ENCODE measurements around the gene LAMA2. TPM values are rescaled to one million over a fixed set of nuclear protein-coding genes. Genes with fewer than 3 reads are reported as not detected.

The LAMA2 gene
- total RNA-seq, 1 donor from 2014 or later = 0.58 TPM

DNA sequence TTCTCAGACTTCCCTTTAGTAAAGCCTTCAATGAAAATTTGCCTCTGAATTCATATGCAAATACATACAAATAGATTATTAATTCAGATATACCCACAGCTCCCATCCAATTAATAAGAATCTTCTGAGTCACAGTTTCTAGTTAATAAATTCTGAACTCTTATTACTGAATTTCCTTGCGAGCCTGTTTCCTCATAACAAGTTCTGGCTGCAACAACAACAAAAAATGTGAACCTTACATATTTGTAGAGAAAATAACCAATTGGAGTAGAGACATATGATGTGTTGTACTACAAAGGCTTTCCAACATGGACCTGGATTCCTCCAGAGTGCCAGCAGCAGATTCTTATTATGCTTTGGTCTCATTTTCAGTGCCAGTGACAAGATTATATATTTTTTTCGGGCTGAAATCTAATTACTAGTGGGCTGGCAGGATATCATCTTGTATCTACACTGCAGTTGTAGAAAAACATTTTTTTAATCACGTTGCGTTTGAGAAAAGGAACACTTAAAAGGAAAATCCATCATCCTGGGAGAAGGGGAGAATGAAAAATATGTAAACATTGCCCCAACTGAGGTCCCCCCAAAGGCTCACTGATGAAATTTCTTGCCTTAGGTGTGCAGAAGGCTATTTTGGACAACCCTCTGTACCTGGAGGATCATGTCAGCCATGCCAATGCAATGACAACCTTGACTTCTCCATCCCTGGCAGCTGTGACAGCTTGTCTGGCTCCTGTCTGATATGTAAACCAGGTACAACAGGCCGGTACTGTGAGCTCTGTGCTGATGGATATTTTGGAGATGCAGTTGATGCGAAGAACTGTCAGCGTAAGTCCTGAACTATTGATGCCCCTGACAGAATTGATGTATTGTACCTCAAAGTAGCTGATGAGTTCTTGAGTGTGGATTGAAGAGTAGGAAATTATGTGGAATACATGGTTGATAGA is 404.6 kb downstream of the LAMA2 start:
- no peak for DNase-seq (ENCODE audit: extremely low read depth, low read depth, low spot score)

DNA sequence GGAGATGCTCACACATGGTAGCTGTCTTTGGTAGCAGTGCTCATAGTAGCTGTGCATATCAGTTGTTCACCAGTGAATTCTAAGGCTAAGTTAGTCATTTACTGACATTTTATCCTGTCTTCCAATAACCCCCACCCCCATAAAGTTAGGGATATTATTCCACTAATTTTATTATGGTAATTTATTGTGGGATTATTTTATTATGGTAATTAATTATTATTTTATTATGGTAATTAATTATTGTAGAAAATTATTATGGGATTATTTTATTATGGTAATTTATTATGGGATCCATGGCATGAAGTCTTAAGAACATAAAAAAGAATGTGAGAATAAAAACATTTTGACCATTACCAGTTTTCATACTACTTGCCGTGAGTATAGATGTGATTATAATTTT is 406.5 kb downstream of the LAMA2 start:
- DNase-seq (ENCODE audit: extremely low read depth, low read depth, low spot score) = no peak

DNA sequence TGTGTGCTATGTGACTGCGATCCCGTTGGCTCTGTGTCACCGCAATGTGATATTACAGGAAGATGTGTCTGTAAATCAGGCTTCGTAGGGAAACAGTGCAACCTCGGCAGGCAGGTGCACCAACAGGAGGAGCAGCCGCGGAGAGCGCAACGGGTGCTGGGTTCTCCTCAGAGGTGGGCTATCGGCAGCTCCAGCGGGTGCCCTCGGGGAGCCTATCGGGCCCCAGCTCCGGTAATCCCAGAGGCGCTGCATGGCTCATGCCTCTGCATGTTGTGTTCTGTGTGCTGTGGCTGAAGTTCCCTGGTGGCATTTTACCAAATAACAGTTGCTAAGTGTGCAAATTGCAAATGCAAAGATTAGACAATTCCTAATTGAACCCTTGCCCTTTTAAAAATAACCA is 409.9 kb downstream of the LAMA2 start:
- no peak for DNase-seq (ENCODE audit: extremely low read depth, low read depth, low spot score)

DNA sequence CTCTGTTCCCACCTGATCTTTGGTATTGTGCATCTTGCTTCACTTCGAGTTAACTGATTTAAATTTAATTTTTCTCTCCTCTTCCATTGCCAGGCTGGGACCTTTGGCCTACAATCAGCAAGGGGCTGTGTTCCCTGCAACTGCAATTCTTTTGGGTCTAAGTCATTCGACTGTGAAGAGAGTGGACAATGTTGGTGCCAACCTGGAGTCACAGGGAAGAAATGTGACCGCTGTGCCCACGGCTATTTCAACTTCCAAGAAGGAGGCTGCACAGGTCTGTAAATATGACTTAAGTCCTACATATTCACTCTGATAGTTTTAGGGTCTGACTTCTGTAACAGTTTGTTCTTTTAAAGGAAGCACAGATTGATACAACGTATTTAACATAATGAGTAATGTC is 414.7 kb downstream of the LAMA2 start:
- no peak for DNase-seq (ENCODE audit: extremely low read depth, low read depth, low spot score)

DNA sequence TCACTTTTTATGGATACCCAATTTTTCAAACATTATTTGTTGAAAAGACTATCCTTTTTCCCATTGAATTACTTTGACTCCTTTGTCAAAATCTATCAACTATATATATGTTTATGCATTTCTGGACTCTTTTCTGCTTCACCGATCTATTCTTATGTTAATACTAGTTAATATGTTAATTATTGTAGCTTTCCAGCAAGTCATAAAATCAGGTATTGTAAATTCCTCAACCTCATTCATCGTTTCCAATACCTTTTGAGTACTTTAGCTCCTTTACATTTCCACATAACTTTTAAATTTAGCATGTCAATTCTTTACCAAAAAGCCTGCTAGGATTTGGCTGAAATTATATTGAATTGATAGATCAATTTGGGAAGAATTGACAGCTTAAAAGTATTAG is 419.7 kb downstream of the LAMA2 start:
- no peak for DNase-seq (ENCODE audit: extremely low read depth, low read depth, low spot score)

DNA sequence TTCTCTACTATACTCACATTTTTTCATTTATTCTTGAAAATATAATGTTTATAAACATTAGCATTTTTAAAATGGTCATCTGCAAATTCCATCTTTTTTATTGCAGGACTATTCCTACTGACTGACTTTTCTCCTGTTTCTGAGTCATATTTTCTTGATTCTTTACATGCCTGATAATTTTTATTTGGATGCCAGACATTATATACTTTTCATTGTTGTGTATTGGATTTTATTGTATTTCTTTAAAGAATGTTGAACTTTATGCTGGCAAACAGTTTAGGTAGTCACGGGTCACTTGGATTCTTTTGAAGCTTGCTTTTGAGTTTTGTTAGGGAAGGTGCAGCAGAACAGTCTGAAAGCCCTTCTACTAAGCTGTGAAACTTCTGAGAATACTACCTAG is 423.9 kb downstream of the LAMA2 start:
- DNase-seq (ENCODE audit: extremely low read depth, low read depth, low spot score) = no peak

DNA sequence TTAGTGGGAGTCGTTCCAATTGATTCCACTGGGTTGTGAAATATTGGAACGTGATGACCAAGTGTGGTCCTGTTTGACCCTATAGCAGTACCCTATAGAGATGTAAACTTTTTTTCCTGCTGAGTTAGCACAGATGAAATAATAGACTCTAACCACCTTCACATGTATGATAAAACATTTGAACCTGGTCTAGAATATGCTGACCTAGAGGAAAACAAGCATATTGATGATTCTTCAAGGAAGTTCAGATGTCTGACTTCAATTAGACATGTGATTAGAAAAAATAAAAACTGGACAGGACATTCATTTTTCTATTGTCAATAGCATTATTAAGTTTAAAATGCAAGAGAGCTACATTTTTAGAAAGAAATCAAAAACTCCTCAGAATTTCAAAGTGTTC is 424.9 kb downstream of the LAMA2 start:
- no peak for DNase-seq (ENCODE audit: extremely low read depth, low read depth, low spot score)

DNA sequence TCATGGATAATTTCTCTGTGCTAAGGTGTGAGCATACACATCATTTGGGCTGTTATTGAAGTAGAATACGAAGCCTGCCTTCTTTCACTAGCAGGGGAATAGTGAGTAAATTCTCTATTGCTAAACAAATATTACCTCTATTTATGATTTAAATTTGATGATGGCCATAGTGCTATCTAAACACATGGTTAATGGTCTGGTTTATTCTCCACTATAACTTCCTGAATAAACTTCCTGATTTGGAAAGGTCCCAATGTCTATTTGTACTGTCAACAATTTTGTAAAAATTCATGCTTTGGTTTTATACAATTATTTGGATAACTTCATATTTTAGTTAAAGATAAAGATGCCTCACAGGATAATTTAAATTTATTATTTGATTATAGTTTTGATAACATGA is 426.2 kb downstream of the LAMA2 start:
- DNase-seq (ENCODE audit: extremely low read depth, low read depth, low spot score) = no peak

DNA sequence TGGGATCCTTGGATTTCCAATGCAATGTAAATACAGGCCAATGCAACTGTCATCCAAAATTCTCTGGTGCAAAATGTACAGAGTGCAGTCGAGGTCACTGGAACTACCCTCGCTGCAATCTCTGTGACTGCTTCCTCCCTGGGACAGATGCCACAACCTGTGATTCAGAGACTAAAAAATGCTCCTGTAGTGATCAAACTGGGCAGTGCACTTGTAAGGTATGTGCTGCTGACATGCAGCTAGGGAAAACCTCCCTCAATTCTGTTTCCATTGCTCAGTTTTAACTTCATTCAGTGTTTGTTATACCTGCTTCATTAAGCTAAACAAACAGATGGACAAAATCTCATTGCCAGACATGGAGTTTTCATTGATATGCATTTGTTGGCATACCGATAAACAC is 429.9 kb downstream of the LAMA2 start:
- no peak for DNase-seq (ENCODE audit: extremely low read depth, low read depth, low spot score)

DNA sequence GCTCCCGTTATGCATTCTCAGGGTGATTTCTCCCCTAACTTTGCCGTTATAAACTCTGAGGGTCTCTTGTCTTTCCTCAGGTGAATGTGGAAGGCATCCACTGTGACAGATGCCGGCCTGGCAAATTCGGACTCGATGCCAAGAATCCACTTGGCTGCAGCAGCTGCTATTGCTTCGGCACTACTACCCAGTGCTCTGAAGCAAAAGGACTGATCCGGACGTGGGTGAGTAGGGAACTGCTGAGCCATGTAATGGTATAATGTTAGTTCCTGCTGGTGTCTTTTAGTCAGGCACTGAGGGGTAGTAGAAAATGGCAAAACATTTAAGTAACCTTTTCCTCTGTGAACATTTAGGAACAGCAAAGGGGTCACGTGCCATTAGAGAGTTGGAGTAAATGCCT is 431.6 kb downstream of the LAMA2 start:
- DNase-seq (ENCODE audit: extremely low read depth, low read depth, low spot score) = no peak

DNA sequence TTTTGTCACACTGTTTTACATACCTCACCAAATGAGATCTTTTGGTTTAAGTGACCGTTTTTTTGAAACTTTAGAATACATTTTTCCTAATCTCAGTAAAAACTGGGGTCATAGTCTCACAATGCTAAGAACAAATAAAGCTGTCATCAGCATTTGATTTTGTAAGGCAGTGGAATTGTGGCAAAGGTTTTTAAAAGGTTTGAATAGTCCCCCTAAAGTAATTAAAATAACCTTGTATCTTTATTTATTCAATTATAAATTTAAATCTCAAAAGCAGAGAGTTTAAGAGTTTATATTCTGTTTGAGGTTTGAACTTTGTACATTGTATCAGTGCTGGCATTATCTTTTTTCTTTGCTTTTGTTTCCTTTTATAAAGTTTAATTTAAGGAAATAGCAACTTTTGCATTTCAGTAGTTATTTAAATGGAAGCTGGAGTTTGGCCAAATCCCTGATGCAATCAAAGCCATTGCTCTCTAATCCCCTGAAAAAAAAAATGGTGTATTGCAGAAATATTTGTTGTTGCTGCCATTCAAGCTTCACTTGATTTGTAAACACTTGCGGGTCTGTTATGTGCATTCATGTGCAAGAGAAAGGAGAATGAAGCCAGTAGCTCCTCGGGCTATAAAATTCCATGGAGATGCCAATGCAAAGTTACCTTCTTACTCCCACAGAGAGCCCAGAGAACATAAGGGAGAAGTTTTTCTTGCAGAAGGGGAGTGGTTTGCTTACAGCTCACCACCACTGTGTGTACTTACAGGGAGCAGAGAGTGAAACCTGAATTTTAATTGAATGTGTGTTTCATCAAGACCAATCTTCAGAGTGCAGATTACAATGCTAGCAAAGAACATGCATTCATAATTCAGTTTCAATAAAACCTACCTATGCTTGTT is 435.2 kb downstream of the LAMA2 start:
- DNase-seq (ENCODE audit: extremely low read depth, low read depth, low spot score) = no peak

DNA sequence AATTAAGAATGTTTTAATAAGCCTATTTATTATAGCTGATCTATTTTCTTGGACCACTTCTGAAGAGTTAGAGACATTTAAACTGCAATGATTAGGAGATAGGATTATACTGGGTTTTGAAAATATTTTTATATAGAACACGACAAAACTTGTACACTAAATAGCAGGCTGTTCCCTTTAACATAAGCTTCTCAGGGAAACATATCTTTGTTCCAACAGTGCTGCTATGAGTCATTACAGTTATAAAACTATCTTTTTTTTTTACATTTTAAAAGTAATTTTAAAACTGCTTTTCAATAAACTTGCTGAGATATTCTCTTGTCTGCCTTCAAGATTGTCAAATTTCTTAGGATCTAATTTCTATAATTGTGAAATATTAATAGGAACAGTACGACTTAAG is 438.0 kb downstream of the LAMA2 start:
- no peak for DNase-seq (ENCODE audit: extremely low read depth, low read depth, low spot score)

DNA sequence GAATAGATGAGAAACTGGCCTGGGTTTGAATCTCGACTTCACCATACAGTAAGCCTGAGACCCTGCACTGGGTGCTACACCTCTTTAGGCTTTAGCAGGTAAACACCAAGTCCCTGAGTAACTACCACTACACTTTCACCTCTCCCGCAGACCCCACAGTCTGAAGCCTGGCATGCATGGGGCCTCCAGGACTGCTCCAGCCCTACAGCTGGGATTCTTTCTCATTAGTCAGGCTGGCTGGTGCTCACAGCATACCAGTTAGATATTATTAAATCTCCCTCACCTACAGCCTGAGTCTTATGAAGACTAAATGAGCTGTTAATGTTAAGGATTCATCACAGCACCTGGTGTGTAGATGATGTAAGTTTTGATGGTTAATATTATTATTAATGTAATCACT is 438.4 kb downstream of the LAMA2 start:
- DNase-seq (ENCODE audit: extremely low read depth, low read depth, low spot score) = no peak

DNA sequence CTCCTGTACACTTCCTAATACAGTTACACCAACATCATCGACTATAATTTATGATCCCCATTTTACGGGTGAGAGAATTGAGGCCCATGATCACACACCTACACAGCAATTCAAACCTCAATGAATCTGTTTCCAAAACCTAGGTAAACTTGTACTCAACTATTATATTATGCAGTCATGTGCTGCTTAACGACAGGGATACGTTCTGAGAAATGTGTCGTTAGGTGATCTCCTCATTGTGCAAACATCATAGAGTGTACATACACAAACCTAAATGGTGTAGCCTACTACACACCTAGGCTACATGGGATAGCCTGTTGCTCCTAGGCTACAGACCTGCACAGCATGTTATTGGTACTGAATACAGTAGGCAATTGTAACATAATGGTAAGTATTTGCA is 441.4 kb downstream of the LAMA2 start:
- no peak for DNase-seq (ENCODE audit: extremely low read depth, low read depth, low spot score)

DNA sequence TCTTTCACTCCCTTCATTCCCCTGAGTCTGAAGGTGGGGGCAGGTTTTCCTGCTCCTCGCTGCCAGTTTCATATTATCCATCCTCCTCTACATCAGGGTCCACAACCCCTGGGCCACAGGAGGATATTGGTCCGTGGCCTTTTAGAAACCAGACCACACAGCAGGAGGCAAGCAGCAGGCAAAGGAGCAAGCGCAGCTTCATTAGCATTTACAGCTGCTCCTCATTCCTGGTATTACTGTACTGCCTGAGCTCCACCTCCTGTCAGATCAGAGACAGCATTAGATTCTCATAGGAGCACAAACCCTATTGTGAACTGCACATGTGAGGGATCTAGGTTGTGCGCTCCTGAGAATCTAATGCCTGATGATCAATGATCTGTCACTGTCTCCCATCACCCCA is 446.7 kb downstream of the LAMA2 start:
- no peak for DNase-seq (ENCODE audit: extremely low read depth, low read depth, low spot score)

DNA sequence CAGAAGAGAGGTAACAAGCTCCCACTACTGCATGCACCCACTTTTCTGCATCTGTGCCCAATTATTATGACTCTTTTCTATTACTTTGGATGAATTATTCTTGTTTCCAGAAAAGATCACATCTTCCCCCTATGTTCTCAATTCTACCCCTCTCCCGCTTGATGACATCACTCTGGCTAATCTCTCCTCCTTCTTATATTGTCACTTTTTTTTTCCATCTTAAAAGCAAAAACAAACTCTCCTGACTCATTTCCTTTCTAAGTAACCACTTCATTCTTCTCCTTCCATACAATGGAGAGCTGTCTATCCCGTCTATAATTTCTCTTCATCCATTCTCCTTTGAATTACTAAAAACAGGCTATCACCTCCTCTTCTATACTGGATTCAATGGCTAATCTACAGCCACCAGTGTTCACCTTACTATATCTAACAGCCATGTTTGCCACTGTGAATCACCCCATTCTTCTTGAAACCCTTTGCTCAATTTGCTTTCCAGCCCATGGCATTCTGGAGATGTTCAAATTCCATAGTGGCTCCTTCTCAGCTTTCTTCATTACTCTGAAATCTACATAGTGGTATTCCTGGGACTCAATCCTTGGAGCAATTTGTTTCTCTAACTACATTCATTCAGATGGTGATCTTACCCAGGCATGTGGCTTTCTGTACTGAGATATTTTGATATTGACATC is 448.7 kb downstream of the LAMA2 start:
- DNase-seq (ENCODE audit: extremely low read depth, low read depth, low spot score) = no peak

DNA sequence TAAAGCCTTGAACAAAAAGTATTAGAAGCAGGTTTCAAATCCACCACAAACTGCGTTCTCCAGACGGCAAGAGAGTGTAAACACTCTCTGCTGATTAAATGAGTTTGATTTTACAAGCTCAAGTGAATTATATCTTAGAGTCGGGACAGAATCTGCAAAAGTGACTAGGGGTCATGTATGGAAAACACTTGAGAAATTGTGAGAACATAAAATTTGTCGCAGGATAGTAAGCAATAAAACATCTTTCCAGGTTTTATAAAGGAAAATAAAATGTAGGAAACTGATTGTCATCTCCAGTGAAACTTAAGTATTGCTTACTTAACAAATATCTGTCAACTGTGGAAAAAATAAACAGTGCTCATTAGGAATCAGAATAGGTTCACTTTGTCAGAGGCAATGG is 452.9 kb downstream of the LAMA2 start:
- DNase-seq (ENCODE audit: extremely low read depth, low read depth, low spot score) = no peak

DNA sequence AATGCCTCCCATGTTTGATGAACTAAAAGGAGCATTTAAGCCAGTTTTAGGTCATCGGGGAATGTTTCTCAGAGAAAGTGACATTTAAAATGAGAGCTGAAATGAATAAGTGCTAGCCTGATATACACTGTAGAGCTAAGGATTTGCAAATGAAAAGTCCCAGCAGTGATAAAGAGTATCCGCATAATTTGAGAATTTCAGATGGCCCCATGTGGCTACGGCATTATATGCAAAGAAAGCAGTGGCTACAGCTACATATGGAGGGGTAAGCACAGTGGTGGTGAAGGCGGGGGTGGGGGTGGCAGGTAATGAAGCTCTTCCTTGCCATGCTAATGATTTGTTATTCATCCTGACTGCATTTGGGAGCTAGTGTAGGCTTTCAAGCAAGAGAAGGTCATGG is 455.7 kb downstream of the LAMA2 start:
- no peak for DNase-seq (ENCODE audit: extremely low read depth, low read depth, low spot score)

DNA sequence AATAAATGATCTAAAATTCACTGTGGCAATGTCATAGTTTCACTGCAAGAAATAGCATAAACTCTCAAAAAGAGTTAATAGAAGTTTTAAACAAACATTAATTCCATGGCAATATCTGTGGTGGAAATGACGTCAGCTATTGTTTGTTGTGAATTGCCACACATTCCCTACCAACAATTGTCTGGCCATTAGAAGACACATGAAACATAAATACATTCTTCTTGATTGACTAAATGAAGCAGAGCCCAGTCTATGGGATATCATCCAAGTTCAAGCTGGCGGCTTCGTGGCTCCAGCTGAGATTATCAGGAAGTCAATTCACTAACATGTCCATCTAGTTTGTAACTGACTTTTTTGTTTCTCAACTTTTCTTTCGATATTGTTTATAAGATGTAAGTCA is 458.0 kb downstream of the LAMA2 start:
- DNase-seq (ENCODE audit: extremely low read depth, low read depth, low spot score) = peak; percentile 90

DNA sequence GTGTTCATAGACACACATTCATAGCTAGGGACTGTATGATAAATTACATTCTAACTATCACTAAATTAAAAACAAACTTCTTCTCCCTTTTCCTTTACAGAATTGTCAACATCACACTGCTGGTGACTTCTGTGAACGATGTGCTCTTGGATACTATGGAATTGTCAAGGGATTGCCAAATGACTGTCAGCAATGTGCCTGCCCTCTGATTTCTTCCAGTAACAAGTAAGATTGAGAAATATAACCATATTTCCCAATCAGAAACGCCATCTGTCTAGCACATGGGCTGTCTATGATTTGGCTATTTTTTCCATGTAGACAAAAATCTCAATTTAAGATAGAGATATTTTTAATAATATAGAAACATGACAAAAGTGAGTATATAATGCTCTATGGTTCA is 459.3 kb downstream of the LAMA2 start:
- DNase-seq (ENCODE audit: extremely low read depth, low read depth, low spot score) = no peak

DNA sequence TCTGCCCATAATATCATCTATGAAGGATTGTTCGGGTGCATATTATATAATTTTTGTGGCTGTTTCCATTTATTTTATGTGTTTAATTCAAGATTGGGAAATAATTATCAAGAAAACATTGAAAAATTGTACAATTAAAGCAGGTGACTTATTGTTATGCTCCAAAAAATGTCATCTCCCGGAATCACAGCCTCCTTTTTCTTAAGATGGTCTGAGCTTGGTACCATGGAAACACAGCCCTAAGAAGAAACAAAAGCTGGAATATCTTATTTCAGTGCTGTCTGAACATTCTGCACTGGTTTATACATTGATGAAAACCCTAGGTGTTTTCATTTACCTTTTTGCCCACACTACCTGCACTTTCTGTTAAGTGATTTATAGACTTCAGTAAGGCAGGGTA is 459.9 kb downstream of the LAMA2 start:
- DNase-seq (ENCODE audit: extremely low read depth, low read depth, low spot score) = no peak
